NCI-H460 (cell line): ENCODE measurements around the gene SNAI3. TPM values are rescaled to one million over a fixed set of nuclear protein-coding genes. Genes with fewer than 3 reads are reported as not detected.

Experiments
- DNase-seq: peaks from one replicate; pipeline ENCODE4 v3.0.0-alpha.2; 2016; ENCODE audit warnings: low read depth; ENCODE audit errors: extremely low read depth
- total RNA-seq: library from RNA; depleted of rRNA; stranded (reverse); fragments of >200 nt; shearing (Covaris generic); gene quantifications from 2 replicates; pipeline ENCODE4 v1.2.3, GENCODE V29; 2014

The SNAI3 gene
- total RNA-seq, 1 experiment from 2014 or later, result not detected

DNA sequence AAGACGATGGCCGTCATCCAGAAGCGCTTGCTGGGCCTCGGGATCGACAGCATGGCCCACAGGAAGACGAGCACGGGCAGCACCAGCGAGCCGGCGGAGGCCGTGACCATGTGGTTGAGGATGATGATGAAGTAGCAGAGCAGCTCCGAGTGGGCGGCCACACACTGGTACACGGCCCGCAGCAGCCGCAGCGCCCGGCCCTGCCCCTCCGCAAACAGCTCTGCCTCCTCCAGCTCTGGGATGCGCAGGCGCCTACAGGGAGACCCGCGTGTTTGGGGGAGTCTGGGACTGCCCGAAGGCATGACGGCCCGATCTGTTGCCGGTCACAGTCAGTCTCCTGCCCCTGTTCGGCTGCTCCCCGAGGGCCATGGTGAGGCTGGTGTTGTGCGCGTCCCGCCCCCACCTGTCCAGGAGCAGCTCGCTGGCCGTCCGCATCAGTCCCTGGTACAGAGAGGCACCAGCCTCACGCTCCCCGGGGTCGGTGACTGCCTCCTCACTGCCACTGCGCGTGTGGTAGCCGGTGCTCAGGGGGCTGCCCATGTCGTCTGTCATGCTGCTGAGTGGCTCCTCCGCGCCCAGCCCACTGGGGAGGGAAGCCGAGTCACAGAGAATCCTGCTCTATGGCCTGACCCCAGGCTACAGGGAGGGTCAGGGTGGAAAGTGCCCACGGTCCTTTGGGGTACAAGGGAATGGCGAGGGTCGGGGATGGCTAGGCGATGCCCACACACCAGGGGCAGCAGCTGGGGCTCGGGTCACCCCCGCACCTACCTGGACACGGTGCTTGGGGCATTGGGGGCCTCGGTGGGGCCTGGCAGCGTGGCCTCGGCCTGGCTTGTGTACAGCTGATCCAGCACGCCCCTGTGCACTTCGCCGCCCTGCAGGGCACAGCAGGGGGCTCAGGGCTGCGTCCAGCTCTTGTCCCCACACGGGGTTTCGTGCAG lies 35.8 kb upstream of the SNAI3 start:
- DNase-seq, result no peak

DNA sequence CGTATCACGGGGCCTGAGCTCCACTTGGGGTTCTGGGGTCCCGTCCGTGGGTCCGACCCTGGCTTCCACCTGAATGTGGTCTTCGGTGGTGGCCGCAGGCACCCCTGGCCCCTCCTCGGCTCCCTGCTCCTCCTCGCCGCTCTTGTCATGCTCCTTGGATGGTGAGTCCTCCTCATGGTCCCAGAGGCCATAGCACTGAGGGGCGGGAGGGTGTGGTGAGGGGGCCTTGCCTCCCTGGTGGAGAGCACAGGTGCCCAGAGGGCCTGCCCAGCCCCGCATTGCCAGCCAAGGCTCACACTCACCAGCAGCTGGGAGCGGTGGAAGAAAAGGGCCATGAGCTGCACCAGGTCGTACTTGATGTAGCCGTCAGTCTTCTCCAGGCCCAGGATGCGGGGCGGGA lies 34.9 kb upstream of the SNAI3 start:
- no peak for DNase-seq

- no peak for DNase-seq
Observed at GRCh38 chr16:88720396-88720970, 34.2 kb upstream of the SNAI3 start.

GRCh38 chr16:88719933-88720296 lies 33.6 kb upstream of the SNAI3 start:
- DNase-seq, result no peak

DNA sequence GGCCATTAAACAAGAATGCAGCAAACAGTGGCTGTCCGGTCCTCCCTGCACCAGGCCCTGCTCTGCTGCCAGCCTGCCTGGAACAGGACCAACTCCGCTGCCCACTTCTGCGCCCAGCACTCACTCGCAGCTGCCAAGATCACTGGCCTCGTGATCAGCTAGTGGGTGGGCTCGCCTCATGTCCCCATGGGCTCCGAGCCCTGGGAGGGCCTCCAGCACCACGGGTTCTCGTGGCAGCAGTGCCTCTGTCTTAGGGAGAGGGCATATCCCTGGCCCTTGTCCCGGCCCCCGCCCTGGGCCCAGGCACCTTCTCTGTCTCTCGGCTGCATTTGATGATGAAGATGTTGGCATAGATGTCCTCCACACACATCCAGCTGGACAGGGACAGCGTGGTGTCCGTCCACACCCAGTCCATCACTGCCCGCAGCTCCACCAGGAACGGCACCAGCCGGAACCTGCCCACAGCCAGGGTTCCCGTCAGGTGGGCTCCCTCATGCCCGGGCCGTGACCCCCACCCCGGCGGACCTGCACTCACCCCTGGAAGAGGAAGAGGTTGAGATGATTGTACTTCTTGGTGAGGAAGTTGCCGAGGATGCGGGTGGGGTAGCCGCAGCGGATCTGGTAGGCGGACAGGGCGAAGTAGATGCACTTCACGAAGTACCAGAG lies 33.1 kb upstream of the SNAI3 start:
- no peak for DNase-seq

- no peak for DNase-seq
Observed at GRCh38 chr16:88718178-88718577, 31.9 kb upstream of the SNAI3 start.

- DNase-seq, result no peak
Observed at GRCh38 chr16:88716601-88717001, 30.3 kb upstream of the SNAI3 start.

DNA sequence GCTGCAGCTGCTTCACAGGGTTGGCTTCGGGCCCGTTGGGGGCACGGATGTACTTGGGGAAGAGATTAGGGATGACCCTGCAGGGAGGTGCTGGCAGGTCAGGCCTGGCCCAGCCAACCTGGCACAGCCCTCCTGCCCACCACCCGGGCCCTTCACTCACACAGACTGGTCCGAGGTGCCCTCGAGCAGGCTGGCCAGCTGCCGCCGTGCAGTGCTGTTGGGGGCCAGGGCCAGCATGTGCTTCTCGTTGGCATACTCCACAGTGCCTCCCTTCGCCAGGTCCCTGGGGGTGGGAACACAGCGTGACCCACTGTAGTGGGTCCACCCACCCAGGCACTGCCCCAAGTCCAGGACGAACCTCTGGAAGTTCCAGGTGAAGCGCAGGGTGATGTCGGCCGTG lies 29.9 kb upstream of the SNAI3 start:
- no peak for DNase-seq

- no peak for DNase-seq
Observed at GRCh38 chr16:88715312-88716190, 29.2 kb upstream of the SNAI3 start.

- no peak for DNase-seq
Observed at GRCh38 chr16:88714420-88715302, 28.4 kb upstream of the SNAI3 start.

GRCh38 chr16:88713568-88714419 lies 27.5 kb upstream of the SNAI3 start:
- no peak for DNase-seq

DNA sequence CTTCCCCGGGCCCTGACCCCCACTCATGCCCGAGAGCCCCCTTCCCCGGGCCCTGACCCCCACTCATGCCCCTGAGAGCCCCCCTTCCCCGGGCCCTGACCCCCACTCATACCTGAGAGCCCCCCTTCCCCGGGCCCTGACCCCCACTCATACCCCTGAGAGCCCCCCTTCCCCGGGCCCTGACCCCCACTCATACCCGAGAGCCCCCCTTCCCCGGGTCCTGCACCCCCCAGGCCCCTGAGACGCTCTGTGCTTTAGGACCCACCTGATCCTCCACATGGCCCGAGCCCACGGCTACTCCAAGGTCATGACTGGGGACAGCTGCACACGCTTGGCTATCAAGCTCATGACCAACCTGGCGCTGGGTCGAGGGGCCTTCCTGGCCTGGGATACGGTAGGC lies 26.7 kb upstream of the SNAI3 start:
- DNase-seq, result no peak

GRCh38 chr16:88712362-88712979 lies 26.2 kb upstream of the SNAI3 start:
- no peak for DNase-seq

- DNase-seq, result no peak
Observed at GRCh38 chr16:88711750-88712340, 25.5 kb upstream of the SNAI3 start.

DNA sequence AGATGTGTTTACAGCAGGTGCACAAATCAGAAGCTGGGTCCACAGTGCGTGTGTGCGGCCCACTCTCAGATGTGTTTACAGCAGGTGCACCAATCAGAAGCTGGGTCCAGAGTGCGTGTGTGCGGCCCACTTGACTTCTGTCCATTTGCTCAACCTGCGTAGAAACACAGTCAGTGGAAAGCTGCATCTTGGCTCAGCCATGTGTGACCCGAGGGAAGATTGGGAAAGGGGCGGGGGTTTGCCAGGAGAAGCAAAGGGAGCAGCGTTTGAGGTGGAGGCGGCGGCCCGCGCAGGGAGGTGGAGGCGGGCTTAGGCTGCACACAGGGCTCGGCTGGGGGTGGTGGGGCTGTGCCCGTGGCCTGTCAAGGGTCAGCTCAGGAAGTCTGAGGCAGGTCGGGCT lies 24.2 kb upstream of the SNAI3 start:
- DNase-seq, result no peak

GRCh38 chr16:88706965-88707826 lies 20.9 kb upstream of the SNAI3 start:
- DNase-seq, result no peak
